HS-5 (cell line): ENCODE results near the gene MEF2A.

Experiments
- DNase-seq: peaks from one replicate; pipeline ENCODE4 v3.0.0-alpha.2; 2012; ENCODE audit warnings: low read depth

Gene MEF2A

GRCh38 chr15:99706557-99707303 lies 140.9 kb downstream of the MEF2A start:
- DNase-seq = no peak

- DNase-seq = no peak
These were observed 141.9 kb downstream of the MEF2A start for GRCh38 chr15:99707473-99708270.

DNA sequence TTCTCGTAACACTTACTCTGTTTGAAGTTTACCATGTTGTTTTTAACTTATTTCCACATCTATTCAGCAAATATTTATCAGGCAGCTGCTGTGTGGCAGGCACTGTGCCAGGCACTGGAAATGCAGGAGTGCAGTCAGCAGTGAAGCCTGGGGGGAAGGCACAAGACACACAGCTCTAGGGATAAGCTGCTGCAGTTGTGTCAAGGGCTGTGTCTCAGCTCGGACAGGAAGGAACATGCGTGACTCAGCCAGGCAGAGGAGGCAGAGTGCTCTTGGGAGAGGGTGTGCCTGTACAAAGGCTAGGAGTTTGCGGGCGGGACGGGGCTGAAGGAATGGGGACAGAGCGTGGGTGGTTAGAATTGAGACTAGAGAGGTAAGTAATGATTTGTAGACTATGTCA lies 142.8 kb downstream of the MEF2A start:
- no peak for DNase-seq

DNA sequence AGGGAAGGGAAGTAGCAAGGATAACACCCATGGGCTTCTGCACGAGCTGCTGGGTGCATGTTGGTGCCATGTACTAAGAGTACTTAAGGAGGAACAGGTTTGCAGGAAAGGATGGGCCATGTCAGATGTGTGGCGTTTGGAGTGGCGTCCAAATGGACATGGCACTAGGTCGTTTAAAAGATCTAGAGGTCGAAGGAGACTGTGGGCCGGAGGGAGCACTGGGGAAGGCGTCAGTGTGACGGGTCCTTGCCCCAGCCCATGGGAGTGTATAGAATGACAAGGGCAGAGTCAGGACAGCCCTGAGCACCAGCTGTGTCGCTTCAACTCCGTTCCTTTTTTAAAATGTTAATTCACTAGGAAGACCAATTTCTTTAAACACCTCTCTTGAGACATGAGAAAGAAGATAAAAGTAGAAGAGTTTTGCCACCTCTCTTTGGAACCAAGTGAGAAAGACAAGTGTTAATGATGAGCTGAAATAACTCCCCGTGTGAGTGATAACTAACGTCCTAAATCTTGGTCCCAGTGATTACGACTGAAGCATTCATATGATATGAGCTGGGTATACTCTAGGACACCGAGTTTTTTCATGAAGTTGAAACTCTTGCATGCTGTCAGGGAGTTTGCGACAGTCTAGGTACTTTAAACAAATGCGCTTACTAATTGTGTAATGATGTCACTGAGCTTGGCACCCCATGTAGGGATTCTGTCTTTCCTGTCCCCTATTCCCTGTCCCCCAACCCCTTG lies 143.6 kb downstream of the MEF2A start:
- DNase-seq = no peak

- DNase-seq = no peak
These were observed 145.8 kb downstream of the MEF2A start for GRCh38 chr15:99711625-99712024.

DNA sequence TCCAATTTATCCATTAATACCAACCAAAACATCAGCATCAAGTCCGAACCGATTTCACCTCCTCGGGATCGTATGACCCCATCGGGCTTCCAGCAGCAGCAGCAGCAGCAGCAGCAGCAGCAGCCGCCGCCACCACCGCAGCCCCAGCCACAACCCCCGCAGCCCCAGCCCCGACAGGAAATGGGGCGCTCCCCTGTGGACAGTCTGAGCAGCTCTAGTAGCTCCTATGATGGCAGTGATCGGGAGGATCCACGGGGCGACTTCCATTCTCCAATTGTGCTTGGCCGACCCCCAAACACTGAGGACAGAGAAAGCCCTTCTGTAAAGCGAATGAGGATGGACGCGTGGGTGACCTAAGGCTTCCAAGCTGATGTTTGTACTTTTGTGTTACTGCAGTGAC lies 146.6 kb downstream of the MEF2A start:
- no peak for DNase-seq

- no peak for DNase-seq
These were observed 150.8 kb downstream of the MEF2A start for GRCh38 chr15:99716540-99717095.

DNA sequence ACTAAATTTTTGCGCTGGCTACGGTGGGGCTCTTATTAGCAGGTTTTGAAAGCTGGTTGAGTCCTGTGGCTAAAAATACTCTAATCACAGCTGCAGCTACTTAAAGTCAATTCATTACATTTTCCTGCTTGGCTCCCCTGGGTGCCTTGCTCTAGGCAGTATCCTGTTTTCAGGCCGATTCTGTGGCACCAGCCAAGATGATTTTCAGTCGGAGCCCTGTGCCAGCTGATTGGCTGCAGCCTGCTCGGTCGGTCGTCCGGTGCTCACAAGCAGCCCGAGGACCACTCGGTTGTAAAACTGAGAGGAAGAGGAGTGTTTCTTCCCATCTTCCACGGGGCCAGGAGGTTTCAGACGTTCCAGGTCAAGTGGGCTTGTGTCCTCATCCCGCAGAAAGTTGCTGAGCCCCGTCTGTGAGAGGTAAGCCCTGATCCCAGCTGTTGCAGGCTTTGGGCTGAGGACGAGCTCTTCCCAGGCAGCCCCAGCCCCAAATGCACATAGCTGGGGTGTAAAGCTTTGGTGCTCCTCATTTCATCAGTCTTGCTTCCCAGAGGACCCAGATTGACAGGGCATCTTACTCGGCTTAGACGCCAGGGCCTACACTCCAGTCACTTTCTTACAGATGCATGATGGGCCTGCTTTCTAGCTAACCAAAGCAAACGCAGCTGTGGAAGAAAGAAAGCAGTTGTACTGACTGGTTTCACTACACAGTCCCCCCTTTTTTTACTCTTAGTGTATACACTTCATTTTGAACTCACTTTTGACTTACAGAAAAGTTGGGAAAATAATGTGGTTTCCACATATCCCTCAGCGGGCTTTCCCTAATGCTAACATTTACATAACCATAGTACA lies 151.6 kb downstream of the MEF2A start:
- DNase-seq = no peak

GRCh38 chr15:99718421-99718820 lies 152.6 kb downstream of the MEF2A start:
- DNase-seq = no peak

DNA sequence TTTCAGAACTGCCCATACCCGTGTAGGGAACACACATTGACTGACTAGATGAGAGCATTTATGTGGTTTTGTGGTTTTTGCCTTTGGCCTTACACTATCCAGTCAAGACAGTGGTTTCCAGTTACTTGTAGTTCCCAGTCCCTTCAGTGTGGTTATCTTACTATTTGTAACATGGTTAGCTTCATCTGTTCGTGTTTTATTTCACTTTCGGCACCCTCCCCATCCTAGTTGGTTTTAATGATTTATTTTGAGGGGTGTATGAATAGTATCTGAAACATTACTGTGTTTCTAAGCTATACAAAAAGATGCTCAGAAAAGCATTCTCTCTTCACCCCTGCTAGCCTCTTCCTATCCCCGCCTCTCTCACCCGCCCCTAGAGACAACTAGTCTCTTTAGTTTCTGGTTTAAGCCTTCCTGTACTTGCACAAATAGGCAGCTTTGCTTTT lies 153.3 kb downstream of the MEF2A start:
- no peak for DNase-seq

- DNase-seq = no peak
These were observed 154.7 kb downstream of the MEF2A start for GRCh38 chr15:99720533-99720932.

DNA sequence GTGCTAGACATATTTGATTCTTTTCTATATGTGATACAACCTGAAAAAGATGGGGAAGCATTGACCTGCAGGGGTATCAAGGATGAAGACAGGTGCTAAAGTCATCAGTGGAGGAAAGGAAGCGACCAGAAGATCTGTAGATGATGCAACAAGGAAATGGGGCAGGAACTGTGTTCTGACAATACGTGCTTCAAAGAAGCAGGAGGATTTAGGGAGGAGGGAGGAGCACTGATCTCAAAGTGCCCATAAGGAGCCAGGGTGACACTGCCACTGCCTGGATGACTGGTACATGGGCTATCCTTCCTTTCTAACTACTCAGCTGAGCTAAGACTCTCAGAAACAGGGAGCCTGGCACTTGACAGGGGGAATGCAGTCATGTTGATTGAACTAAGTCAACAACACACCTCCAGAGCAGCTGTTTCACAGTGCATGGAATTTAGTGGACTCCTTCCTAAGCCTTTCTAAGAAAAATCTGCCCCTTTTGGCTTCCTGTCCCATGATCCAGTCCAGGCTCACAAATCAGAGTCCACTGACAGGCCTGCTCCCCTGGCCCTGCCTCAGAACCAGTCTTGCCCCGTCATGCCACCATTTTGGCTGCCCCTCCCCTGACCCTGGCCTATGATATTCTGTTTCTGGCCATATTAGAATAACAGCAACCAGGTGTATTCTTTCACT lies 155.5 kb downstream of the MEF2A start:
- DNase-seq = no peak

DNA sequence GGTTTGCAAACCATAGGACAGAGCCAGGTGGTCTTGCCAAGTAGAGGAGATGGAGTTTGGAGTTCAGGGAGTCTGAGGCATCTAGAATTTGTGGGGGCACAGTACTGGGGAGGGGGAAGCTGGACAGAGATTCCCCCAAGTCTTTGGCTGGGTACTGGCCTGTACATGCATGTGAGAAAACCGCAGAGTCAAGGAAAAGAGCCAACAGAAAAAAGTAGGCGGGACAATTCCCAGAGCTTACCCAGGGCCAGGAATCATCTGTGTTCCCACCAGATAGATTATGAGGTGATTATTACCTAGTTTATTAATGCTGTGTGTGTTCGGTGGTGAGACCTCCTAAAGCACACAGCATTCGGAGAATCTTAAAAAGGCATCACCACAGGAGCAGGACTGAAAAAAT lies 156.1 kb downstream of the MEF2A start:
- DNase-seq = no peak

DNA sequence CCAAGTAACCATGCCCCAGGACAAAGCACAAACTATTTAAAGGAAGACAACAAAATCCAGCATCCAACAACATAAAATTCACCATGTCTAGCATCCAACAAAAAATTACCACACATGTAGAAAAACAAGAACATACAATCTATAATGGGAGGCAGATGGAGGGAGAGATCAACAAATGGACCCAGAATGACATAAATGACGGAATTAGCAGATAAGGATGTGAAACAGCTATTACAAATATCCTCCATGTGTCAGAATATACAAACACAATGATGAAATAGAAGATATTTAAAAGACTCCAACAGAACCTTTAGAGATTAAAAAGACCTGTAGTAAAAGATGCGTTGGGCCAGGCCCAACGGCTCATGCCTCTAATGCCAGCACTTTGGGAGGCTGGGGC lies 156.6 kb downstream of the MEF2A start:
- DNase-seq = no peak

DNA sequence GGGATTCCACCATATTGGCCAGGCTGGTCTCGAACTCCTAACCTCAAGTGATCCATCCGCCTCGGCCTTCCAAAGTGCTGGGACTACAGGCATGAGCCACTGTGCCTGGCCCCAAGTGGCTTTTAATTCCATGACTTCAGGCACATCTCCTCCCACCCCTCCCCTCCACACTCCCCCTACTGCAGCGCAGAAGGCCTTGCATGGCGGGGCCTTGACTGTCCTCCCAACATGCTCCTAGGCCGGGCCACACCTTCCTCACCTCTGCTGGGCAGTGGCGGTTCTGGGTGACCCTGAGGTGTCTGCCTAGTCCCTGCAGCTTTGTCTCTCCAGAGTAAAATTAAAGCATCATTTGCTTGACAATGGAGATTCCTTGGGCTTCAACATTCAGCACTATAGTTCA lies 160.5 kb downstream of the MEF2A start:
- no peak for DNase-seq

- DNase-seq = no peak
These were observed 161.5 kb downstream of the MEF2A start for GRCh38 chr15:99727330-99727729.

GRCh38 chr15:99727733-99728132 lies 161.9 kb downstream of the MEF2A start:
- DNase-seq = no peak

DNA sequence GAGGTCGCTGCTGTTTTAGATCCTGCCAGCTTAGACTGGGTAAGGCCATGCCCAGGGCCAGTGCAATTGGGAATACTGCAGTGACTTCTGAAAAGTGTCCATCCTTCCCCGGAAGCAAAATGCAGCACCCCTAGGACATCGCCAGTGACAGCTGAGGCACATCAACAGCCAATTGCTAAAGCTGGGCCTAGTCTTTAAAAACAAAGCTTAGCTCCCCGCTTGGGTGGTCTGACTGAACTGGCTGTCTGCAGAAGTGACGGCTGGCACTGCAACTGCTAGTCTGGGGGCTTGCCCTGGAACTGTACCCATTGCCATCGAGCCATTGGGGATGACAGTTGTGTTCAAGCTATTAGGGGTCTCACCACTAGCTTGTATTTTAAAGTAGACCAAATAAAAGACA lies 163.1 kb downstream of the MEF2A start:
- no peak for DNase-seq

GRCh38 chr15:99729327-99729726 lies 163.5 kb downstream of the MEF2A start:
- no peak for DNase-seq

DNA sequence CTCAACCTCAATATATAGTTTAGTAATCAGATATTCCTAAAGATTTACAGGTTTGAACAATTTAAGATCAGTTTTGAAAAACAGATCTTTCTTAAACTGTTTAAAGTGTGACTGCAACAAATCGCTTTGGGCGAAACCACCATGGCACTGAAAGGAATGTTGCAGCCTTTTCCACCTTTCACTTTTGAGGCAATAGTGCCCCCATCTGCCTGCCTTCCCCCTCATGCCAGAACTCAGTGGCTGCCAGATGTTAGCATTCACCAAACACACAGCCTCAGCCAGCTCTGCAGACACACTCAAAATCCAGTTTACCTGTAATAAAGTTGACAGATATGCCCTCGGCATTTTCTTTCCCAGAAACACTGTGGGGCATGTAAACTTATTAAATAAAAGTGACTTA lies 164.1 kb downstream of the MEF2A start:
- DNase-seq = no peak
